ENCODE results near the gene ADD2.

Gene ADD2

GRCh38 chr2:70703900-70704549 is 64.0 kb downstream of the ADD2 start:
- peak; percentile 63 to 67 for DNase-seq (ENCODE audit: low read depth in 2 of 2)

GRCh38 chr2:70702711-70703395 is 65.1 kb downstream of the ADD2 start:
- DNase-seq (ENCODE audit: low read depth in 2 of 2) = no peak

GRCh38 chr2:70698847-70699246 is 69.2 kb downstream of the ADD2 start:
- peak; percentile 47 to 54 for DNase-seq (ENCODE audit: low read depth in 2 of 2)

- no peak for DNase-seq (ENCODE audit: low read depth in 2 of 2)
Observed at GRCh38 chr2:70697603-70698383, 70.2 kb downstream of the ADD2 start.

GRCh38 chr2:70696142-70696541 is 71.9 kb downstream of the ADD2 start:
- DNase-seq (ENCODE audit: low read depth in 2 of 2) = no peak

- no peak for DNase-seq (ENCODE audit: low read depth in 2 of 2)
Observed at GRCh38 chr2:70692256-70692655, 75.7 kb downstream of the ADD2 start.

GRCh38 chr2:70691497-70692140 is 76.4 kb downstream of the ADD2 start:
- DNase-seq (ENCODE audit: low read depth in 2 of 2) = no peak

- no peak for DNase-seq (ENCODE audit: low read depth in 2 of 2)
Observed at GRCh38 chr2:70690846-70691245, 77.2 kb downstream of the ADD2 start.

GRCh38 chr2:70688427-70688826 is 79.6 kb downstream of the ADD2 start:
- no peak for DNase-seq (ENCODE audit: low read depth in 2 of 2)

- DNase-seq (ENCODE audit: low read depth in 2 of 2) = no peak
Observed at GRCh38 chr2:70687461-70687795, 80.6 kb downstream of the ADD2 start.

- DNase-seq (ENCODE audit: low read depth in 2 of 2) = peak; percentile 83 to 84
Observed at GRCh38 chr2:70686577-70687460, 81.2 kb downstream of the ADD2 start.

GRCh38 chr2:70685771-70686171 is 82.2 kb downstream of the ADD2 start:
- DNase-seq (ENCODE audit: low read depth in 2 of 2) = no peak

- no peak for DNase-seq (ENCODE audit: low read depth in 2 of 2)
Observed at GRCh38 chr2:70684846-70685622, 83.0 kb downstream of the ADD2 start.

GRCh38 chr2:70683455-70683854 is 84.5 kb downstream of the ADD2 start:
- no peak for DNase-seq (ENCODE audit: low read depth in 2 of 2)

GRCh38 chr2:70680735-70681134 is 87.3 kb downstream of the ADD2 start:
- DNase-seq (ENCODE audit: low read depth in 2 of 2) = no peak

GRCh38 chr2:70679259-70679658 is 88.7 kb downstream of the ADD2 start:
- DNase-seq (ENCODE audit: low read depth in 2 of 2) = peak in 1 of 2 experiments; percentile 5

- DNase-seq (ENCODE audit: low read depth in 2 of 2) = no peak
Observed at GRCh38 chr2:70678576-70679143, 89.3 kb downstream of the ADD2 start.

GRCh38 chr2:70676301-70677035 is 91.5 kb downstream of the ADD2 start:
- no peak for DNase-seq (ENCODE audit: low read depth in 2 of 2)

GRCh38 chr2:70675862-70676261 is 92.1 kb downstream of the ADD2 start:
- no peak for DNase-seq (ENCODE audit: low read depth in 2 of 2)

Data from fibroblast of skin of left quadriceps (primary cell).